H1 (cell line): ENCODE results near the gene ENOPH1. TPM values are rescaled to one million over a fixed set of nuclear protein-coding genes. Genes with fewer than 3 reads are reported as not detected.

ENCODE experiments used
- polyA plus RNA-seq, 7 experiments: library from polyadenylated mRNA; depleted of rRNA in 3 of 7; stranded (reverse) in 5 of 7; unstranded in 2 of 7; fragments of >200 nt in 5 of 7; fragments of 200-250 nt in 2 of 7; gene quantifications; 1 replicate in 5 of 7; 2 replicates in 1 of 7; 4 replicates in 1 of 7; pipeline versions ENCODE4 v1.2.1 to v1.2.3, GENCODE V29; 2011 to 2013; ENCODE audit warnings: missing spikeins in 2 of 7, mixed read lengths in 2 of 7
- total RNA-seq: library from RNA; stranded (reverse); fragmentation: NEBNext Ultra II Directional; extraction: Animal tissue kit (Norgen Biotek cat#: 25700); gene quantifications from 2 replicates; pipeline ENCODE4 v1.2.1, GENCODE V29; 2021
- TF ChIP-seq, protein P1 (sequence below): fragments of 300-600 bp; sonication (generic); IDR thresholded peaks from 2 replicates; pipeline ENCODE4 v1.7.1; 2012; ENCODE audit warnings: low read length, moderate library complexity, mild to moderate bottlenecking, inconsistent platforms; ENCODE audit not compliant: insufficient replicate concordance

The ENOPH1 gene
- total and polyA plus RNA-seq, 2 of the 8 experiments (the other 6 are each of a cell fraction or from before 2014, with no cell fraction given): 25.1 to 89.3 TPM

DNA sequence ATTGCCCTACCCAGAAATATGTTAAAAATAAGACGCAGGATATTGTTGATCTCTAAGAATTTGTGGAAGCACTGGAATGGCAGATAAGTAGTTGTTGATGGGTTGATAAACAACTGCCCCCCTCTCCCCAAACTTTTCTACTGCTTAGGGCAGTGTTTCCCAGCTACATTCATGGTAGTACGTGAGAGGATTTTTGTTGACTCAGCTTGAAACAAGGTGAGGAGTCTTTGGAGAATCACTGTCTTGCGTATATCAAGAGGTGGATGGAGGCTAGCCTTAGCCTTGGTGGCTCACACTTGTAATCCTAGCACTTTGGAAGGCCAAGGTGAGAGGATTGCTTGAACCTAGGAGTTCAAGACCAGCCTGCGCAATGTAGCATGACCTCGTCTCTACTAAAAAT, 5.7 kb downstream of the ENOPH1 start (continued):
- TF ChIP-seq, protein P1, sequence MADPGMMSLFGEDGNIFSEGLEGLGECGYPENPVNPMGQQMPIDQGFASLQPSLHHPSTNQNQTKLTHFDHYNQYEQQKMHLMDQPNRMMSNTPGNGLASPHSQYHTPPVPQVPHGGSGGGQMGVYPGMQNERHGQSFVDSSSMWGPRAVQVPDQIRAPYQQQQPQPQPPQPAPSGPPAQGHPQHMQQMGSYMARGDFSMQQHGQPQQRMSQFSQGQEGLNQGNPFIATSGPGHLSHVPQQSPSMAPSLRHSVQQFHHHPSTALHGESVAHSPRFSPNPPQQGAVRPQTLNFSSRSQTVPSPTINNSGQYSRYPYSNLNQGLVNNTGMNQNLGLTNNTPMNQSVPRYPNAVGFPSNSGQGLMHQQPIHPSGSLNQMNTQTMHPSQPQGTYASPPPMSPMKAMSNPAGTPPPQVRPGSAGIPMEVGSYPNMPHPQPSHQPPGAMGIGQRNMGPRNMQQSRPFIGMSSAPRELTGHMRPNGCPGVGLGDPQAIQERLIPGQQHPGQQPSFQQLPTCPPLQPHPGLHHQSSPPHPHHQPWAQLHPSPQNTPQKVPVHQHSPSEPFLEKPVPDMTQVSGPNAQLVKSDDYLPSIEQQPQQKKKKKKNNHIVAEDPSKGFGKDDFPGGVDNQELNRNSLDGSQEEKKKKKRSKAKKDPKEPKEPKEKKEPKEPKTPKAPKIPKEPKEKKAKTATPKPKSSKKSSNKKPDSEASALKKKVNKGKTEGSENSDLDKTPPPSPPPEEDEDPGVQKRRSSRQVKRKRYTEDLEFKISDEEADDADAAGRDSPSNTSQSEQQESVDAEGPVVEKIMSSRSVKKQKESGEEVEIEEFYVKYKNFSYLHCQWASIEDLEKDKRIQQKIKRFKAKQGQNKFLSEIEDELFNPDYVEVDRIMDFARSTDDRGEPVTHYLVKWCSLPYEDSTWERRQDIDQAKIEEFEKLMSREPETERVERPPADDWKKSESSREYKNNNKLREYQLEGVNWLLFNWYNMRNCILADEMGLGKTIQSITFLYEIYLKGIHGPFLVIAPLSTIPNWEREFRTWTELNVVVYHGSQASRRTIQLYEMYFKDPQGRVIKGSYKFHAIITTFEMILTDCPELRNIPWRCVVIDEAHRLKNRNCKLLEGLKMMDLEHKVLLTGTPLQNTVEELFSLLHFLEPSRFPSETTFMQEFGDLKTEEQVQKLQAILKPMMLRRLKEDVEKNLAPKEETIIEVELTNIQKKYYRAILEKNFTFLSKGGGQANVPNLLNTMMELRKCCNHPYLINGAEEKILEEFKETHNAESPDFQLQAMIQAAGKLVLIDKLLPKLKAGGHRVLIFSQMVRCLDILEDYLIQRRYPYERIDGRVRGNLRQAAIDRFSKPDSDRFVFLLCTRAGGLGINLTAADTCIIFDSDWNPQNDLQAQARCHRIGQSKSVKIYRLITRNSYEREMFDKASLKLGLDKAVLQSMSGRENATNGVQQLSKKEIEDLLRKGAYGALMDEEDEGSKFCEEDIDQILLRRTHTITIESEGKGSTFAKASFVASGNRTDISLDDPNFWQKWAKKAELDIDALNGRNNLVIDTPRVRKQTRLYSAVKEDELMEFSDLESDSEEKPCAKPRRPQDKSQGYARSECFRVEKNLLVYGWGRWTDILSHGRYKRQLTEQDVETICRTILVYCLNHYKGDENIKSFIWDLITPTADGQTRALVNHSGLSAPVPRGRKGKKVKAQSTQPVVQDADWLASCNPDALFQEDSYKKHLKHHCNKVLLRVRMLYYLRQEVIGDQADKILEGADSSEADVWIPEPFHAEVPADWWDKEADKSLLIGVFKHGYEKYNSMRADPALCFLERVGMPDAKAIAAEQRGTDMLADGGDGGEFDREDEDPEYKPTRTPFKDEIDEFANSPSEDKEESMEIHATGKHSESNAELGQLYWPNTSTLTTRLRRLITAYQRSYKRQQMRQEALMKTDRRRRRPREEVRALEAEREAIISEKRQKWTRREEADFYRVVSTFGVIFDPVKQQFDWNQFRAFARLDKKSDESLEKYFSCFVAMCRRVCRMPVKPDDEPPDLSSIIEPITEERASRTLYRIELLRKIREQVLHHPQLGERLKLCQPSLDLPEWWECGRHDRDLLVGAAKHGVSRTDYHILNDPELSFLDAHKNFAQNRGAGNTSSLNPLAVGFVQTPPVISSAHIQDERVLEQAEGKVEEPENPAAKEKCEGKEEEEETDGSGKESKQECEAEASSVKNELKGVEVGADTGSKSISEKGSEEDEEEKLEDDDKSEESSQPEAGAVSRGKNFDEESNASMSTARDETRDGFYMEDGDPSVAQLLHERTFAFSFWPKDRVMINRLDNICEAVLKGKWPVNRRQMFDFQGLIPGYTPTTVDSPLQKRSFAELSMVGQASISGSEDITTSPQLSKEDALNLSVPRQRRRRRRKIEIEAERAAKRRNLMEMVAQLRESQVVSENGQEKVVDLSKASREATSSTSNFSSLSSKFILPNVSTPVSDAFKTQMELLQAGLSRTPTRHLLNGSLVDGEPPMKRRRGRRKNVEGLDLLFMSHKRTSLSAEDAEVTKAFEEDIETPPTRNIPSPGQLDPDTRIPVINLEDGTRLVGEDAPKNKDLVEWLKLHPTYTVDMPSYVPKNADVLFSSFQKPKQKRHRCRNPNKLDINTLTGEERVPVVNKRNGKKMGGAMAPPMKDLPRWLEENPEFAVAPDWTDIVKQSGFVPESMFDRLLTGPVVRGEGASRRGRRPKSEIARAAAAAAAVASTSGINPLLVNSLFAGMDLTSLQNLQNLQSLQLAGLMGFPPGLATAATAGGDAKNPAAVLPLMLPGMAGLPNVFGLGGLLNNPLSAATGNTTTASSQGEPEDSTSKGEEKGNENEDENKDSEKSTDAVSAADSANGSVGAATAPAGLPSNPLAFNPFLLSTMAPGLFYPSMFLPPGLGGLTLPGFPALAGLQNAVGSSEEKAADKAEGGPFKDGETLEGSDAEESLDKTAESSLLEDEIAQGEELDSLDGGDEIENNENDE: no peak
